Neural cell (in vitro differentiated cells): ENCODE data around the gene CDKN1B. TPM values are rescaled to one million over a fixed set of nuclear protein-coding genes. Genes with fewer than 3 reads are reported as not detected.

Source experiments
- H2AFZ ChIP-seq: fragments of 200-600, 300-800 bp; sonication (generic), shearing (Covaris generic); 2 replicates; pipeline ENCODE4 v1.6.0; 2014; ENCODE audit warnings: low read depth, mild to moderate bottlenecking, antibody characterized with exemption, low read length, moderate library complexity
- H3F3A ChIP-seq: fragments of 200-600 bp; shearing (Covaris generic); 2 replicates; pipeline ENCODE4 v1.6.1; 2016; ENCODE audit warnings: mild to moderate bottlenecking, moderate library complexity, mixed read lengths, antibody characterized with exemption, low read length; ENCODE audit not compliant: insufficient read depth, poor library complexity, severe bottlenecking
- H3K27ac ChIP-seq: fragments of 200-600, 300-800 bp; sonication (generic), shearing (Covaris generic); 2 replicates; pipeline ENCODE4 v1.5.1; 2014; ENCODE audit warnings: mild to moderate bottlenecking, low read length, moderate library complexity
- H3K27me3 ChIP-seq: fragments of 300-800, 200-600 bp; sonication (generic), shearing (Covaris generic); 2 replicates; pipeline ENCODE4 v1.6.0; 2014; ENCODE audit warnings: mild to moderate bottlenecking, low read depth, low read length, moderate library complexity; ENCODE audit not compliant: insufficient read depth
- H3K36me3 ChIP-seq: fragments of 300-800, 200-600 bp; sonication (generic), shearing (Covaris generic); 2 replicates; pipeline ENCODE4 v1.5.1; 2014; ENCODE audit warnings: mild to moderate bottlenecking, antibody characterized with exemption, low read length, moderate library complexity; ENCODE audit not compliant: insufficient read depth
- H3K4me2 ChIP-seq: fragments of 300-800, 200-600 bp; sonication (generic), shearing (Covaris generic); 2 replicates; pipeline ENCODE4 v1.6.0; 2014; ENCODE audit warnings: mild to moderate bottlenecking, low read length
- H3K4me3 ChIP-seq: fragments of 300-800, 200-600 bp; sonication (generic), shearing (Covaris generic); 2 replicates; pipeline ENCODE4 v1.5.1; 2014; ENCODE audit warnings: mild to moderate bottlenecking, low read length, moderate library complexity
- H3K79me2 ChIP-seq: fragments of 200-600 bp; shearing (Covaris generic); replicated peaks from 2 replicates; pipeline ENCODE4 v1.6.0; 2014; ENCODE audit warnings: mild to moderate bottlenecking, low read length, moderate library complexity; ENCODE audit not compliant: insufficient read depth
- H3K9ac ChIP-seq: fragments of 300-800, 200-600 bp; sonication (generic), shearing (Covaris generic); 2 replicates; pipeline ENCODE4 v1.6.1; 2016; ENCODE audit warnings: mild to moderate bottlenecking, low read length, mixed read lengths
- H3K9me2 ChIP-seq: fragments of 200-600 bp; shearing (Covaris generic); 2 replicates; pipeline ENCODE4 v1.6.1; 2016; ENCODE audit warnings: mild to moderate bottlenecking, low read length, mixed read lengths; ENCODE audit not compliant: insufficient read depth
- H3K9me3 ChIP-seq: fragments of 200-600, 300-800 bp; sonication (generic), shearing (Covaris generic); 2 replicates; pipeline ENCODE4 v1.6.1; 2016; ENCODE audit warnings: mild to moderate bottlenecking, mixed run types, low read length, moderate library complexity, mixed read lengths
- H4K20me1 ChIP-seq: fragments of 200-600 bp; shearing (Covaris generic); 2 replicates; pipeline ENCODE4 v1.6.1; 2016; ENCODE audit warnings: mild to moderate bottlenecking, mixed run types; ENCODE audit not compliant: insufficient read depth
- EP300 ChIP-seq: fragments of 450-650 bp; conservative IDR thresholded peaks from 2 replicates; pipeline ENCODE4 v1.6.1; 2014; ENCODE audit warnings: antibody characterized with exemption, mild to moderate bottlenecking, moderate library complexity; ENCODE audit not compliant: poor library complexity, severe bottlenecking
- EZH2 ChIP-seq: fragments of 200-600, 300-800 bp; shearing (Covaris generic), sonication (generic); IDR thresholded peaks from 2 replicates; pipeline ENCODE4 v1.6.1; 2014; ENCODE audit warnings: antibody characterized with exemption, low read length, borderline replicate concordance, mild to moderate bottlenecking; ENCODE audit not compliant: insufficient read depth, poor library complexity, severe bottlenecking
- MXI1 ChIP-seq: fragments of 450-650 bp; conservative IDR thresholded peaks from 2 replicates; pipeline ENCODE4 v1.6.1; 2014; ENCODE audit warnings: antibody characterized with exemption, mild to moderate bottlenecking; ENCODE audit not compliant: poor library complexity, severe bottlenecking
- POLR2AphosphoS5 ChIP-seq: IDR thresholded peaks from 2 replicates; pipeline ENCODE4 v1.6.1; 2012
- RAD21 ChIP-seq: fragments of 450-650 bp; conservative IDR thresholded peaks from 2 replicates; pipeline ENCODE4 v1.6.1; 2014; ENCODE audit warnings: antibody characterized with exemption, mild to moderate bottlenecking, moderate library complexity
- SMC3 ChIP-seq: fragments of 450-650 bp; conservative IDR thresholded peaks from 2 replicates; pipeline ENCODE4 v1.6.1; 2014; ENCODE audit warnings: antibody characterized with exemption, mild to moderate bottlenecking, moderate library complexity; ENCODE audit not compliant: poor library complexity
- TAF1 ChIP-seq: IDR thresholded peaks from 2 replicates; pipeline ENCODE4 v1.6.1; 2012; ENCODE audit warnings: low read depth
- polyA plus RNA-seq: library from polyadenylated mRNA; depleted of rRNA; stranded (reverse); fragments of >200 nt; gene quantifications from 2 replicates; pipeline ENCODE4 v1.2.3, GENCODE V29; 2014
- TF ChIP-seq, protein P1 (sequence below): IDR thresholded peaks from 2 replicates; pipeline ENCODE4 v1.6.1; 2012; ENCODE audit warnings: borderline replicate concordance
- TF ChIP-seq, protein P2 (sequence below): fragments of 450-650 bp; IDR thresholded peaks from 2 replicates; pipeline ENCODE4 v1.5.1; 2014; ENCODE audit warnings: antibody characterized with exemption, mild to moderate bottlenecking, moderate library complexity; ENCODE audit not compliant: poor library complexity, severe bottlenecking

Gene CDKN1B
- polyA plus RNA-seq, 1 donor from 2014 or later, result 107 TPM

DNA sequence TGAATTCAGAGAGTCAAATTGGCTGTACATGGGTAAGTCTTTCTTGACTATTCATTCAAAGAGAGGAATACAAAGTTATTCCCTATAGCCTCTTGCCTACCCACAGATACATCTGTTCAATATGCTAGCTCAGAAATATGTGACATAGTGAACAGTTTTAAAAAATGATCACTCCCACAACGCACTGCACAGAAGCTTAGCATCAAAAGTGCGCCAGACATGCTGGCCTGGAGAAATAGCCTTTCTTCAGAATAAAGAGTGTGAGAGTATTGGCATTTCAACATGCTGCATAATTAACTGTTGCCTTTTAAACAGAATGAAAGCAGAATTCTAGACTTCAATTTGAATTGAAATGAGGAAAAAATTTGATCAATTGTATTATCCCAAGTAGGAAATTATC lies 48.1 kb upstream of the CDKN1B start (continued):
- TF ChIP-seq MXI1, result no peak

DNA sequence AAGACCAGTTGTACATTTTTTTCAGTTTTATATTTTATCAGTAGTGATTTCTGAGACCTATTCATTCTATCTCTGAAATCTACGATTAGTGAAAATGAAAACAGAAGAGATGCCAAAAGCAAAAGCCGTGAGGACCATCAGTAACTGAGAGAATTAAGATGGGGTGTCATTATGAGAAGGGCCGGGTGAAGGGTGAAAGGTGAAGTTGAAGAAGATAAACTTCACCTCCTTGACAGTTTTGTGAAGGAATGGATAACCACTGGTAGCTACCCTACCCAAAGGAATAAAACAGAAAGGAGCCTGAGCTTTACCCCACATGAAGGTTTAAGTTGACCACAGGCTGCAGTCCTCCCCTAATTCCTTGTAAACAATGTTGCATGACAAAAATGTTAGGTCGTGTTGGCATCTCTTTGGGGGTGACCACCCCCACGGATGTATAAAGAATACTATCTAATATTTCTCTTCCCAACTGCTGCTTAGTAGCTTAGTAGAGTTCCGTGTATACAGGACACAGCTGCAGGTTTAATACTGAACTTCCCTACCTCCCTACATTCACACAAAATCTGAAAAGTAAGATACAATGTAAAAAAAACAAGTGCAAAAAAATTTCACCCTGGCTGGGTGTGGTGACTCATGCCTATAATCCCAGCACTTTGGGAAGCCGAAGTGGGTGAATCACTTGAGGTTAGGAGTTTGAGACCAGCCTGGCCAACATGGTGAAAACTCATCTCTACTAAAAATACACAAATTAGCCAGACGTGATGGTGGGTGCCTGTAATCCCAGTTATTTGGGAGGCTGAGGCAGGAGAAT lies 45.1 kb upstream of the CDKN1B start:
- H3K27ac ChIP-seq, result no peak overlapping the region
- no peak overlapping the region for H3K4me3 ChIP-seq
- H3K36me3 ChIP-seq, result no peaks in the 10 kb centered on the region
- H2AFZ ChIP-seq, result no peak overlapping the region
- H3K9me3 ChIP-seq, result no peaks in the 10 kb centered on the region
- H3K79me2 ChIP-seq, result peaks cover 76% of the 10 kb centered on the region
- no peak overlapping the region for H3K9ac ChIP-seq
- H4K20me1 ChIP-seq, result peaks cover 6% of the 10 kb centered on the region
- no peak for TF ChIP-seq TAF1
- no peak for TF ChIP-seq MXI1
- no peak for TF ChIP-seq RAD21
- TF ChIP-seq, protein P1, sequence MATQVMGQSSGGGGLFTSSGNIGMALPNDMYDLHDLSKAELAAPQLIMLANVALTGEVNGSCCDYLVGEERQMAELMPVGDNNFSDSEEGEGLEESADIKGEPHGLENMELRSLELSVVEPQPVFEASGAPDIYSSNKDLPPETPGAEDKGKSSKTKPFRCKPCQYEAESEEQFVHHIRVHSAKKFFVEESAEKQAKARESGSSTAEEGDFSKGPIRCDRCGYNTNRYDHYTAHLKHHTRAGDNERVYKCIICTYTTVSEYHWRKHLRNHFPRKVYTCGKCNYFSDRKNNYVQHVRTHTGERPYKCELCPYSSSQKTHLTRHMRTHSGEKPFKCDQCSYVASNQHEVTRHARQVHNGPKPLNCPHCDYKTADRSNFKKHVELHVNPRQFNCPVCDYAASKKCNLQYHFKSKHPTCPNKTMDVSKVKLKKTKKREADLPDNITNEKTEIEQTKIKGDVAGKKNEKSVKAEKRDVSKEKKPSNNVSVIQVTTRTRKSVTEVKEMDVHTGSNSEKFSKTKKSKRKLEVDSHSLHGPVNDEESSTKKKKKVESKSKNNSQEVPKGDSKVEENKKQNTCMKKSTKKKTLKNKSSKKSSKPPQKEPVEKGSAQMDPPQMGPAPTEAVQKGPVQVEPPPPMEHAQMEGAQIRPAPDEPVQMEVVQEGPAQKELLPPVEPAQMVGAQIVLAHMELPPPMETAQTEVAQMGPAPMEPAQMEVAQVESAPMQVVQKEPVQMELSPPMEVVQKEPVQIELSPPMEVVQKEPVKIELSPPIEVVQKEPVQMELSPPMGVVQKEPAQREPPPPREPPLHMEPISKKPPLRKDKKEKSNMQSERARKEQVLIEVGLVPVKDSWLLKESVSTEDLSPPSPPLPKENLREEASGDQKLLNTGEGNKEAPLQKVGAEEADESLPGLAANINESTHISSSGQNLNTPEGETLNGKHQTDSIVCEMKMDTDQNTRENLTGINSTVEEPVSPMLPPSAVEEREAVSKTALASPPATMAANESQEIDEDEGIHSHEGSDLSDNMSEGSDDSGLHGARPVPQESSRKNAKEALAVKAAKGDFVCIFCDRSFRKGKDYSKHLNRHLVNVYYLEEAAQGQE, result no peak
- TF ChIP-seq EZH2, result no peak
- TF ChIP-seq POLR2AphosphoS5, result no peak
- TF ChIP-seq, protein P2, sequence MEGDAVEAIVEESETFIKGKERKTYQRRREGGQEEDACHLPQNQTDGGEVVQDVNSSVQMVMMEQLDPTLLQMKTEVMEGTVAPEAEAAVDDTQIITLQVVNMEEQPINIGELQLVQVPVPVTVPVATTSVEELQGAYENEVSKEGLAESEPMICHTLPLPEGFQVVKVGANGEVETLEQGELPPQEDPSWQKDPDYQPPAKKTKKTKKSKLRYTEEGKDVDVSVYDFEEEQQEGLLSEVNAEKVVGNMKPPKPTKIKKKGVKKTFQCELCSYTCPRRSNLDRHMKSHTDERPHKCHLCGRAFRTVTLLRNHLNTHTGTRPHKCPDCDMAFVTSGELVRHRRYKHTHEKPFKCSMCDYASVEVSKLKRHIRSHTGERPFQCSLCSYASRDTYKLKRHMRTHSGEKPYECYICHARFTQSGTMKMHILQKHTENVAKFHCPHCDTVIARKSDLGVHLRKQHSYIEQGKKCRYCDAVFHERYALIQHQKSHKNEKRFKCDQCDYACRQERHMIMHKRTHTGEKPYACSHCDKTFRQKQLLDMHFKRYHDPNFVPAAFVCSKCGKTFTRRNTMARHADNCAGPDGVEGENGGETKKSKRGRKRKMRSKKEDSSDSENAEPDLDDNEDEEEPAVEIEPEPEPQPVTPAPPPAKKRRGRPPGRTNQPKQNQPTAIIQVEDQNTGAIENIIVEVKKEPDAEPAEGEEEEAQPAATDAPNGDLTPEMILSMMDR, result no peak
- no peak for TF ChIP-seq EP300
- TF ChIP-seq SMC3, result no peak
- H3K4me2 ChIP-seq, result no peak overlapping the region
- H3K27me3 ChIP-seq, result no peaks in the 10 kb centered on the region
- no peaks in the 10 kb centered on the region for H3F3A ChIP-seq
- H3K9me2 ChIP-seq, result no peaks in the 10 kb centered on the region

DNA sequence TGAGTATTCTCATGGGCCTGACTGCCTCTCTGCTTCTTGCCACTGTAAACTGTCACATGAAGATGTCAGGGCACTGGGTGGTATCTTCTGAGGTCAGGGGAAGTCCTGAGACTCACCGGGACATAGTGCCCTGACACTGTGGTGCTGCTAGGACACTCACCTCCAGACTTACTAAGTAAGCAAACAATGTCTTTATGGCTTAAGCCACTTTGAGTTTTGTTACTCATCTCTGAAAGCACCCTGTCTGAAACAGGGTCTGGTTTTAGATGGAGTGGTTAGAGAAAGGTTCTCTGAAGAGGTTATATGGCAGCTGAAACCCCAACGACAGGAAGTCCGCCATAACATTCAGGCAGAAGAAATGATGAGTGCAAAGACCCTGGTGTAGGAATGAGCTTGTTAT lies 43.9 kb upstream of the CDKN1B start:
- no peaks in the 10 kb centered on the region for H3F3A ChIP-seq
- peaks cover 73% of the 10 kb centered on the region for H3K79me2 ChIP-seq
- H4K20me1 ChIP-seq, result peaks cover 6% of the 10 kb centered on the region
- no peak overlapping the region for H2AFZ ChIP-seq
- TF ChIP-seq RAD21 (no peak), EZH2 (no peak), SMC3 (no peak), TAF1 (no peak), EP300 (no peak)
- no peak overlapping the region for H3K4me2 ChIP-seq
- H3K27me3 ChIP-seq, result no peaks in the 10 kb centered on the region
- no peaks in the 10 kb centered on the region for H3K9me2 ChIP-seq
- H3K4me3 ChIP-seq, result no peak overlapping the region
- H3K9ac ChIP-seq, result no peak overlapping the region
- no peaks in the 10 kb centered on the region for H3K36me3 ChIP-seq
- H3K9me3 ChIP-seq, result no peaks in the 10 kb centered on the region
- H3K27ac ChIP-seq, result no peak overlapping the region
